ENCODE data around the gene MRPL32. TPM values are rescaled to one million over a fixed set of nuclear protein-coding genes. Genes with fewer than 3 reads are reported as not detected.

Gene MRPL32
- polyA plus RNA-seq, 1 donor from 2014 or later, result 44.2 TPM

- H3K36me3 Mint-ChIP-seq, result no peaks in the 10 kb centered on the region
- no peak overlapping the region for H3K4me3 Mint-ChIP-seq
- no peaks in the 10 kb centered on the region for H3K27me3 Mint-ChIP-seq
- H3K4me1 Mint-ChIP-seq, result no peaks in the 10 kb centered on the region
- no peak overlapping the region for H3K27ac Mint-ChIP-seq
- no peaks in the 10 kb centered on the region for H3K9me3 Mint-ChIP-seq
Measured at GRCh38 chr7:42967391-42967790, 35.2 kb downstream of the MRPL32 start.

- Mint-ChIP-seq H3K4me1 (no peaks in the 10 kb centered on the region), H3K27me3 (peaks cover 4% of the 10 kb centered on the region), H3K4me3 (no peak overlapping the region), H3K9me3 (no peaks in the 10 kb centered on the region), H3K27ac (no peak overlapping the region), H3K36me3 (peaks cover 3% of the 10 kb centered on the region)
Measured at GRCh38 chr7:42972699-42973500, 40.7 kb downstream of the MRPL32 start.

- Mint-ChIP-seq H3K9me3 (no peaks in the 10 kb centered on the region), H3K4me3 (no peak overlapping the region), H3K4me1 (no peaks in the 10 kb centered on the region), H3K27ac (no peak overlapping the region), H3K27me3 (peaks cover 6% of the 10 kb centered on the region), H3K36me3 (peaks cover 3% of the 10 kb centered on the region)
Measured at GRCh38 chr7:42976371-42976770, 44.2 kb downstream of the MRPL32 start.

- Mint-ChIP-seq H3K27ac (no peak overlapping the region), H3K4me1 (no peaks in the 10 kb centered on the region), H3K36me3 (peaks cover 3% of the 10 kb centered on the region), H3K27me3 (peaks cover 8% of the 10 kb centered on the region), H3K9me3 (peaks cover 0 to under 1% (median 0%) of the 10 kb centered on the region in 3 donors), H3K4me3 (no peak overlapping the region)
Measured at GRCh38 chr7:42978496-42978895, 46.3 kb downstream of the MRPL32 start.

GRCh38 chr7:42980084-42980483 lies 47.9 kb downstream of the MRPL32 start:
- Mint-ChIP-seq H3K4me1 (no peaks in the 10 kb centered on the region), H3K4me3 (no peak overlapping the region), H3K27ac (no peak overlapping the region), H3K27me3 (peaks cover 7% of the 10 kb centered on the region), H3K36me3 (no peaks in the 10 kb centered on the region), H3K9me3 (peaks cover 4 to 5% (median 5%) of the 10 kb centered on the region in 3 donors)

- Mint-ChIP-seq H3K27me3 (peaks cover 6% of the 10 kb centered on the region), H3K27ac (no peak overlapping the region), H3K4me1 (no peaks in the 10 kb centered on the region), H3K9me3 (peaks cover 4 to 5% (median 5%) of the 10 kb centered on the region in 3 donors), H3K36me3 (no peaks in the 10 kb centered on the region), H3K4me3 (no peak overlapping the region)
Measured at GRCh38 chr7:42980514-42980913, 48.3 kb downstream of the MRPL32 start.

GRCh38 chr7:42981601-42982000 lies 49.4 kb downstream of the MRPL32 start:
- peaks cover 9% of the 10 kb centered on the region for H3K27me3 Mint-ChIP-seq
- no peak overlapping the region for H3K4me3 Mint-ChIP-seq
- H3K27ac Mint-ChIP-seq, result peak overlapping the region in 1 of 3 donors; percentile 1
- H3K9me3 Mint-ChIP-seq, result peaks cover 4 to 5% (median 5%) of the 10 kb centered on the region in 3 donors
- no peaks in the 10 kb centered on the region for H3K4me1 Mint-ChIP-seq
- H3K36me3 Mint-ChIP-seq, result no peaks in the 10 kb centered on the region

- H3K9me3 Mint-ChIP-seq, result peaks cover 4 to 5% (median 5%) of the 10 kb centered on the region in 3 donors
- H3K27me3 Mint-ChIP-seq, result peaks cover 7% of the 10 kb centered on the region
- H3K4me1 Mint-ChIP-seq, result no peaks in the 10 kb centered on the region
- H3K27ac Mint-ChIP-seq, result no peak overlapping the region
- H3K4me3 Mint-ChIP-seq, result no peak overlapping the region
- no peaks in the 10 kb centered on the region for H3K36me3 Mint-ChIP-seq
Measured at GRCh38 chr7:42982604-42983115, 50.5 kb downstream of the MRPL32 start.

GRCh38 chr7:42984137-42984536 lies 52.0 kb downstream of the MRPL32 start:
- H3K27me3 Mint-ChIP-seq, result peaks cover 12% of the 10 kb centered on the region
- no peak overlapping the region for H3K27ac Mint-ChIP-seq
- H3K9me3 Mint-ChIP-seq, result peaks cover 4 to 5% (median 5%) of the 10 kb centered on the region in 3 donors
- no peaks in the 10 kb centered on the region for H3K36me3 Mint-ChIP-seq
- H3K4me1 Mint-ChIP-seq, result no peaks in the 10 kb centered on the region
- no peak overlapping the region for H3K4me3 Mint-ChIP-seq

- H3K4me1 Mint-ChIP-seq, result no peaks in the 10 kb centered on the region
- peaks cover 14% of the 10 kb centered on the region for H3K27me3 Mint-ChIP-seq
- H3K9me3 Mint-ChIP-seq, result peaks cover 4 to 5% (median 5%) of the 10 kb centered on the region in 3 donors
- H3K27ac Mint-ChIP-seq, result no peak overlapping the region
- peak overlapping the region in 1 of 4 donors; percentile 40 for H3K4me3 Mint-ChIP-seq
- H3K36me3 Mint-ChIP-seq, result no peaks in the 10 kb centered on the region
Measured at GRCh38 chr7:42986213-42986612, 54.0 kb downstream of the MRPL32 start.

- Mint-ChIP-seq H3K4me1 (no peaks in the 10 kb centered on the region), H3K9me3 (peaks cover 4 to 5% (median 5%) of the 10 kb centered on the region in 3 donors), H3K36me3 (no peaks in the 10 kb centered on the region), H3K27me3 (peaks cover 13% of the 10 kb centered on the region), H3K4me3 (no peak overlapping the region), H3K27ac (no peak overlapping the region)
Measured at GRCh38 chr7:42986781-42987248, 54.6 kb downstream of the MRPL32 start.

Other genes with a start within 250 kb of the MRPL32 start
- 3.1 TPM for gene C7orf25, start 20.3 kb upstream of the MRPL32 start, polyA plus RNA-seq
- gene PSMA2, start 202 bp upstream of the MRPL32 start, polyA plus RNA-seq, result 168 TPM
- gene HECW1, start 180.3 kb downstream of the MRPL32 start, polyA plus RNA-seq, result not detected

All from IgD-negative memory B cell (primary cell).